CD1c-positive myeloid dendritic cell (primary cell): Measurements from ENCODE around the gene DNHD1.

Experiments used
- DNase-seq: peaks from one replicate; pipeline ENCODE4 v3.0.0-alpha.2; 2016; ENCODE audit errors: extremely low spot score

The DNHD1 gene

GRCh38 chr11:6611092-6611962, 114.2 kb downstream of the DNHD1 start:
- DNase-seq, result peak; percentile 24

- no peak for DNase-seq
These were observed 114.8 kb downstream of the DNHD1 start for GRCh38 chr11:6611963-6612212.

DNA sequence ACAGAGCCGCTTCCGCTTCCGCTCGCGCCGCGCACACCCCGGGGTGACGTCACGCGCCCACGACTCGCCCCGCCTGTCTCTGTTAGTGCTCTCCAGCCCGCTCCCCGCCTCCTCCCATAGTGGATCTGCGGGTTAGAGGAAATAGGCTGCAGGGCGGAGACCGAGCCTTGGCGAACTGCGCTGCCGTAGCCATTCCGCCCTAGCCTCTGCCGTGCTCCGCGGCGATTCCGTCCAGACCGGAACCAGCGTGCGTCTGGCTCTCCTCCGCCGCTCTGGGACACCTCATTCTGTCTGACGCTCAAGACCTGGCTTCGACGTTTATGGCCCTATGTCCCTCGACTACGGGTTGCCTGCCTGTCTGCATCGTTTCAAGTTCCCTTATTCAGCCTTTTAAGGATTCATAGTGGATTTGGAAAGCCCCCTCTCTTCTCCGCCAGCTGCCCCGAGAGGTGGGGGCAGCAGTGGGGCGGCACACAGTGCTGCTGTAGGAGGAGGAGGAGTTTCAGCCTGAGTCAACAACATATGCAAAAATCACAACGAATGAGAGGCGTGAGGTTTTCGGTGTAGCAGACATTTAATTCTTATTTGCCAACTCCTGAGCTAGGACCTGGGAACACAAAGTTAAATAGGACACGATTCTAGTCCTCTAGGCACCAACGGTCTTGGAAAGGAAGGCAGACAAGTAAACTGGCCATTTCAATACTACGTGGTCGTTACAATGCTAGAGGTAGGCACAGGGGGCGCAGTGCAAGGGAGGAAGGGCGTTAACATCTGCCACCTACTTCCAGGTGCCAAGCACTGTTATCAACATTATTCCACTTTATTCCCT, 115.3 kb downstream of the DNHD1 start, which contains the start of gene TAF10:
Gene TAF10 (minus strand): TSS at position 4 of the 829 bp plus-strand sequence. CDS start 27 bp downstream, outside the sequence.
- peak; percentile 98 for DNase-seq

- DNase-seq, result no peak
These were observed 116.4 kb downstream of the DNHD1 start for GRCh38 chr11:6613496-6613895.

GRCh38 chr11:6614446-6614845, 117.4 kb downstream of the DNHD1 start:
- no peak for DNase-seq

DNA sequence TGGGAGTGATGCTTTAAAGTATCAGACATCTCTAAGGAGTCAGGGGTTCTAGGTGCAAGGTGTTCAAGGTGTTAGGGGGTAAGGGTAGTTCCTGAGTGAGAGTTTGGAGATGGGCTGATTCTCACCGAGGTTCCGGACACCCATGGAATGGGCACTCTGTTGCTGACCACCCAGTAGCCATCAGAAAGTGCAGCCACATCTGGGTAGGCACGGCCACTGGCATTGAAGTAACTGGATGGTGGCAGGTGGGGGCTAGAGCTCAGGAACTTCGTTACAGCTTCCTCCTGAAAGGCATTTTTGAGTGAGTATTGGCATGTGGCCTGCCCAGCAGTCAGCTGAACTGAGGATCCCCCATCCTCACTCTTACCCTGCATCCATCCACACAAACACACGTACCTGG, 118.0 kb downstream of the DNHD1 start:
- DNase-seq, result no peak

DNA sequence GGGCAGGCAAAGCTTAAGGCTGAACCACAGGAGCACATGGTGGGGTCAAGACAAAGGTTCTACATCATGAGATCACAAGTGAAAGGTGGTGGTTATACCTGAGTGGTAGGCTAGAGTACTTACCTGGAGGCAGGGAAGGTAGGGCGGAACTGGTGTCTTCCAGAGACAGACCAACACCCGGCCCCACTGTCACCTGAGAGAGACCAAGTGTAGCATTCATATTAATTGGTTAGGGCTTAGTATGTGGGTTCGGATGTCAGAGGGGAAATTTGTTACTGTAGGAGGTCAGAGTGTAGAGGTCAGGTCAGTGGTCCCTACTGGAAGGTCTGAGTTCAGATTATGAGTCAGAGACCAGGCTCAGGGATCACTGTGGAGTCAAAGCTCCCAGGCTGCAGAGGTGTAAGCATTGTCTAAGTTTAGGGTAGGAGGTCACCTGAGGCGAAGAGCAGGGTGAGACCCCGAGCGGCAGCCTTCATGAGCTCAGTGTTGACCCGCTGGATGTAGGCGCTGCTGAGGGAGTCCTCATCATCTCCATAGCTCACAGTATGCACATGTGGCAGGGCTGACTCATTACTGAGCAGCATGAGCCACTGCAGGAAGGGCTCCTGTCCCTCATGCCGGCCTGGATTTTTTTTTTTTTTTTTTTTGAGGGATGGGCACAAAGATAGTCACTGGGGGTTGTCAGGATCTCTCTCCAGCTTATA, 119.0 kb downstream of the DNHD1 start:
- DNase-seq, result no peak

DNA sequence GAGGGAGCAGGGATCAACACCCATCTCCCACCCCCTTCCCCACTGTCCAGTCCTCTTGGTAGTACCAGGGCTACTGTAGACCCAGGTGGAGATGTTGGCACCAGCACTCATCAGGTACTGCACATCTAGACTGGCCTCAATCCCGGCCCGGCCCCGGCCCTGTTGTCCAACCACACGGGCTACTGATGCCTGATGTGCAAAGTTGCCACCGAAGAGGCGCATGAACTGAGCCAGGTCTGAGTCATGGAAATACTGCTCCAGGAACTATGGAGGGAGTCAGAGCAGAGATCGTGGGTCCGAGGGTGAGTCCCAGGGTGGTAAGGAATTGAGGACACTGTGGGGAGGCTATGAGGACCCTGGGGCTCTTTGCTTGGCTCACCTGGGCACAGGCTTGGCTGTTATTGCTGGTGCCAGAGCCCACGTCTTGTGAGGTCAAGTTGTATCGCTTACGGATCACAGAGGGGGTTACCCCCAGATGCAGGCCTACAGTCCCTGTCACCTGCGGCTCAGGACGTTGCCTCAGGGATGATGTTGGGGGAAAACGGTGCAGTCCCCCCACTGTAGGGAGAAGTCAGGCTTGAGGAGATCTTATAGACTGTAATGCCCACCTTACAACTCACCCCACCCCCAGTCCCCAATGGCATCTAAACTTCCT, 119.6 kb downstream of the DNHD1 start:
- DNase-seq, result no peak

GRCh38 chr11:6617315-6617781, 120.3 kb downstream of the DNHD1 start:
- peak; percentile 35 for DNase-seq

DNA sequence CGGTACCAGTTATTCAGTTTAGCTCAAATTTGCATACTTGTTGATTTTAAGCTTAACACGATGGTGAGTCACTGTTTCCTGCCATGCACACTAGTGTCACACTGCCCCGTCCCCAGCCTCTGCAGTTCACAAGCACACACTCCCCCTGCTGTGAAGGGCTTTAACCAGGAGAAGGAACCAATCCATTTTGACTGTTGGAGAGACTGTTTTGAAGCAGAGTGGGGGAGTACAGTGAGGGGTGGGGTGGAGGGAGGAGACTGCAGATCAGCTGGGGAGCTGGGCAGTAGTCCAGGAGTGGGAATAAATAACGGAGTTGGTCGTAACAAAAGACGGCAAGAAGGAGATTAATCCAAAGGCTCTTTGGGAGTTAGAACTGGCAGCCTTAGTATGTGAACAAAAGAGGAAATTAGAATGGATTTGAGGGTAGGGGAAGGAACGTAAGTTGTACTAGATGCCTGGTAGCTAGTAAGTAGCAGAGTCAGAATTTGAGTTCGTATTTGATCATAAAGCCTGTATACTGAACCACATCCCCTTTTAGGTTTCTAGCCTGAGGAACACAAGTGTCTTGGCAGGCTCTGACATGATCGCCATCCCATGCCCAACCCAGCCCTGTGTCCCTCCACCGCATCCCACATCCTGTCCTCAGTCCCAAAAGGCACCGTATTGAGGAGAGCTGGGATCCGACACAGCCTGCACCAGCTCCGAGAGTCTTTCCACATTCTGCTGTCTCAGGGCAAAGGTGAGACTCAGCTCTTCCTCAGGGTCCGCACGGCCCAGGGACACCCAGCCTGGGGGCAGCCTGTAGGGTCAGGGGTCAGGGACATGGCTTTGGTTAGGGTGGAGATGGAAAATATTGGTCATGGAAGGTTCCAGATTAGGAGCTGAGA, 121.3 kb downstream of the DNHD1 start:
- DNase-seq, result peak; percentile 83

DNA sequence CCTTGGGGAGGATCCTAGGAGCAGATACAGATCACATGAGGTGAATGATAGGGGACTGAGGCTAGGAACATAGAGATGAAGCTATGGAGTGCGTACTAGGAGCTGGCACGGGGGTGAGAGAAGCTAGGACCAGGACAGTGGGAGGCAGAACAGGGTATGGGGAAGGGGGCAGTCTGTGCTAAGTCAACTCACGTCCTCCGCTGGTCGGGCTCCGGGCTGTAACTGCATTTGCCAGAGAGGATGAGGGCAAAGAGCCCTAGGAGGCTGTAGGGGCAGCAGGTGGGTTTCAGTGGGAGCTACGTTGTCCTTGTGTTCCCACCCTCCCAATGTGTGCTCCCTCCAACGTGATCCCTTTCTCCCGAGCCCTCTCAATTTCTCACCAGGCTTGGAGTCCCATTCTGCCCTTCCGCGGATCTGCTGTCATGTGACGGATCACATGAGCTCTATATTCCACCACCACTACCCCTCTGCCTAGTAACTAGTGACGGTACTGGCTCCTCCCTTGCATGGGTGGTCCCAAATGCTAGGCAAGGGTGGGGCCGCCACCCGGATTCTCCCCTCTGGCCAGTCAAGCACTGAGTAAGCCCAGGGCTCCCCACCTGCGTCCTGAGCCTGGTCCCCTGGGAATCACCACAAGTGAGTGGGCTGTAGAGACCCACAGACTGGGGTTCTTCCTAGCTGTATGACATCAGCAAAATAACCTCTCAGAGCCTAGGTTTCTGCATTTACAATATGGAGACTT, 122.1 kb downstream of the DNHD1 start, which contains the start of gene TPP1:
Gene TPP1 (minus strand): TSS at position 419 of the 742 bp plus-strand sequence. CDS start 22 bp downstream, at position 397.
- peak; percentile 96 for DNase-seq

- peak; percentile 63 for DNase-seq
These were observed 123.6 kb downstream of the DNHD1 start for GRCh38 chr11:6620636-6621035.
